Measurements from ENCODE around the gene SNRPD2. TPM values are rescaled to one million over a fixed set of nuclear protein-coding genes. Genes with fewer than 3 reads are reported as not detected.

SNRPD2 gene
- total and polyA plus RNA-seq, 2 of the 8 experiments (the other 6 are each of a cell fraction or from before 2014, with no cell fraction given) = 645 to 759 TPM

- TF ChIP-seq E2F6 (IDR thresholded peaks at IDR 0.05) (no peak), RAD21 (IDR thresholded peaks at IDR 0.05 in 1 of 2, conservative IDR thresholded peaks at IDR 0.05 in 1 of 2; ENCODE audit: low read depth in 2 of 2, low read length in 2 of 2) (no peak), TEAD4 (IDR thresholded peaks at IDR 0.05; ENCODE audit: low read depth, low read length) (no peak), SIX5 (IDR thresholded peaks at IDR 0.05; ENCODE audit: low read depth, low read length) (0 out of 2 replicates have a peak, but pooled peaks have one; percentile 6), SIN3A (conservative IDR thresholded peaks at IDR 0.05 in 1 of 2, IDR thresholded peaks at IDR 0.05 in 1 of 2; ENCODE audit: low read depth in 1 of 2, low read length in 2 of 2) (peak; percentile 70 to 74; a peak in 3 of 4 replicates), TCF12 (IDR thresholded peaks at IDR 0.05; ENCODE audit: low read depth, low read length) (no peak), CEBPB (IDR thresholded peaks at IDR 0.05; ENCODE audit: low read depth, low read length) (no peak), CTCF (IDR thresholded peaks at IDR 0.05; ENCODE audit: control extremely low read depth in 1 of 3, insufficient read depth in 1 of 3, low read depth in 1 of 3, low read length in 3 of 3) (peak in 2 of 3 experiments; percentile 25 to 44; a peak in 3 of 4 replicates), POLR2AphosphoS5 (IDR thresholded peaks at IDR 0.05; ENCODE audit: low read depth, low read length) (no peak)
Measured at GRCh38 chr19:45638930-45639729, 52.6 kb downstream of the SNRPD2 start, which contains the start of gene EML2 (continued).

Data from H1 (cell line).